Caco-2 (cell line): Measurements from ENCODE around the gene PDGFC. TPM values are rescaled to one million over a fixed set of nuclear protein-coding genes. Genes with fewer than 3 reads are reported as not detected.

Source experiments
- BruUV-seq: library from RNA; stranded (reverse); fragments of 400-500 nt; replicated peaks from 2 replicates; lab custom pipeline; 2021; lab: Mats Ljungman, UMichigan
- CTCF ChIA-PET: fragments of 300-600 bp; sonication (Branson Sonifier 250); formaldehyde crosslinking; loops from one replicate; lab custom pipeline; 2022; ENCODE audit warnings: antibody characterized with exemption; lab: Charles Lee
- POLR2A ChIA-PET: fragments of 300-600 bp; sonication (Branson Sonifier 250); formaldehyde crosslinking; loops from one replicate; lab custom pipeline; 2022; ENCODE audit warnings: antibody characterized with exemption; lab: Charles Lee
- DNase-seq, 2 experiments: peaks; one replicate each; pipeline versions ENCODE4 v3.0.0 to v3.0.0-alpha.2; 2020 to 2022
- H3K27me3 ChIP-seq: replicated peaks from 2 replicates; pipeline ENCODE4 v1.6.0; 2011; ENCODE audit warnings: low read length; ENCODE audit not compliant: control insufficient read depth, insufficient read depth
- H3K36me3 ChIP-seq: 2 replicates; pipeline ENCODE4 v1.5.1; 2011; ENCODE audit warnings: low read length; ENCODE audit not compliant: control insufficient read depth, insufficient read depth
- H3K4me1 ChIP-seq: fragments of 250-450 bp; sonication (Bioruptor Pico); 2 replicates; pipeline ENCODE4 v1.5.1; 2020; ENCODE audit warnings: mild to moderate bottlenecking
- H3K4me3 ChIP-seq: 2 replicates; pipeline ENCODE4 v1.5.1; 2011; ENCODE audit warnings: low read depth, mild to moderate bottlenecking, control low read depth, low read length
- H3K9me3 ChIP-seq: fragments of 250-450 bp; sonication (Bioruptor Pico); 2 replicates; pipeline ENCODE4 v1.5.1; 2020; ENCODE audit warnings: mild to moderate bottlenecking, moderate library complexity
- H3K27ac Mint-ChIP-seq: one replicate; pipeline ENCODE4 v1.8.0; 2022; ENCODE audit warnings: mixed read lengths; ENCODE audit not compliant: unreplicated experiment
- H3K27me3 Mint-ChIP-seq: one replicate; pipeline ENCODE4 v1.8.0; 2022; ENCODE audit warnings: mixed read lengths; ENCODE audit not compliant: insufficient read depth, unreplicated experiment
- H3K36me3 Mint-ChIP-seq: one replicate; pipeline ENCODE4 v1.8.0; 2022; ENCODE audit warnings: mild to moderate bottlenecking, mixed read lengths; ENCODE audit not compliant: insufficient read depth, unreplicated experiment
- H3K4me1 Mint-ChIP-seq: one replicate; pipeline ENCODE4 v1.8.0; 2022; ENCODE audit warnings: low read depth, mixed read lengths; ENCODE audit not compliant: unreplicated experiment
- H3K4me3 Mint-ChIP-seq: one replicate; pipeline ENCODE4 v1.8.0; 2022; ENCODE audit warnings: mild to moderate bottlenecking, moderate library complexity, mixed read lengths; ENCODE audit not compliant: unreplicated experiment
- H3K9me3 Mint-ChIP-seq: one replicate; pipeline ENCODE4 v1.8.0; 2022; ENCODE audit warnings: mixed read lengths; ENCODE audit not compliant: unreplicated experiment
- intact Hi-C: fragments of 100-400 bp; cut with micrococcal nuclease; formaldehyde crosslinking; loops from one replicate; pipeline ENCODE4 v1.10.0; 2022; ENCODE audit not compliant: unreplicated experiment
- total RNA-seq: library from RNA; stranded (reverse); gene quantifications from 2 replicates; pipeline ENCODE4 v1.2.3, GENCODE V29; 2022
- TF ChIP-seq, protein P1 (sequence below), 2 experiments: fragments of 200-600 bp in 1 of 2; IDR thresholded peaks; 1 replicate in 1 of 2; 2 replicates in 1 of 2; pipeline versions ENCODE4 v1.5.1 to v1.8.0; 2011 to 2022; ENCODE audit warnings: antibody characterized with exemption in 1 of 2, control low read depth in 1 of 2, inconsistent platforms in 1 of 2, low read depth in 1 of 2, low read length in 1 of 2, mild to moderate bottlenecking in 1 of 2, moderate library complexity in 1 of 2; ENCODE audit not compliant: insufficient read depth in 1 of 2, severe bottlenecking in 1 of 2, unreplicated experiment in 1 of 2

Gene PDGFC
- total RNA-seq, 1 experiment from 2014 or later, result 9.5 TPM

DNA sequence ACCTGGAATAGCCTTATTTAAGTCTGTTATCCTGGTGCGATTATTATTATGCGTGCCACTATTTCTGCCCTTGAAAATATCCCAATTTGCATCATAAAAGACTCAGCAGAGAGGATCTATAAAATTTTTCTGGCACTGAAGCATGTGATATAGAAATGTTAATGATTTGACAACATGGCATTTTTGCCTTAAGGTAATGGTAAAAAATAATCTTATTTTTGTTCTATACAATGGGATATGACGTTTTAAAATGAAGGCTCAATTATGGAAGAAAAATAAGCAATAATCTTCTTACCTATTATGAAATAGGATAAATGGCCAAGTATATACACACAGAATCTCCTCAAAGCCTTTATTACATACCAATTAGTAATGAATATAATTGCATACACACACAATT lies 113.5 kb downstream of the PDGFC start:
- Histone ChIP-seq H3K36me3 (no peaks in the 10 kb centered on the region), H3K4me1 (no peaks in the 10 kb centered on the region), H3K27me3 (no peaks in the 10 kb centered on the region), H3K4me3 (no peak overlapping the region), H3K9me3 (no peaks in the 10 kb centered on the region)
- no peaks in the 10 kb centered on the region for H3K9me3 Mint-ChIP-seq
- POLR2A ChIA-PET, result no interaction called here
- intact Hi-C loops, result loop anchor here (10.0 kb wide), 1 partner anchor 187 kb away; no protein-coding TSS in a partner anchor
- DNase-seq, result no peak
- H3K4me3 Mint-ChIP-seq, result no peak overlapping the region
- CTCF ChIA-PET, result no interaction called here
- no peak overlapping the region for H3K27ac Mint-ChIP-seq
- no TSS peak for BruUV-seq
- TF ChIP-seq, protein P1, sequence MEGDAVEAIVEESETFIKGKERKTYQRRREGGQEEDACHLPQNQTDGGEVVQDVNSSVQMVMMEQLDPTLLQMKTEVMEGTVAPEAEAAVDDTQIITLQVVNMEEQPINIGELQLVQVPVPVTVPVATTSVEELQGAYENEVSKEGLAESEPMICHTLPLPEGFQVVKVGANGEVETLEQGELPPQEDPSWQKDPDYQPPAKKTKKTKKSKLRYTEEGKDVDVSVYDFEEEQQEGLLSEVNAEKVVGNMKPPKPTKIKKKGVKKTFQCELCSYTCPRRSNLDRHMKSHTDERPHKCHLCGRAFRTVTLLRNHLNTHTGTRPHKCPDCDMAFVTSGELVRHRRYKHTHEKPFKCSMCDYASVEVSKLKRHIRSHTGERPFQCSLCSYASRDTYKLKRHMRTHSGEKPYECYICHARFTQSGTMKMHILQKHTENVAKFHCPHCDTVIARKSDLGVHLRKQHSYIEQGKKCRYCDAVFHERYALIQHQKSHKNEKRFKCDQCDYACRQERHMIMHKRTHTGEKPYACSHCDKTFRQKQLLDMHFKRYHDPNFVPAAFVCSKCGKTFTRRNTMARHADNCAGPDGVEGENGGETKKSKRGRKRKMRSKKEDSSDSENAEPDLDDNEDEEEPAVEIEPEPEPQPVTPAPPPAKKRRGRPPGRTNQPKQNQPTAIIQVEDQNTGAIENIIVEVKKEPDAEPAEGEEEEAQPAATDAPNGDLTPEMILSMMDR (IDR thresholded peaks at IDR 0.05; ENCODE audit: insufficient read depth in 1 of 2, low read depth in 1 of 2, low read length in 1 of 2, severe bottlenecking in 1 of 2, unreplicated experiment in 1 of 2), result no peak
- H3K36me3 Mint-ChIP-seq, result no peaks in the 10 kb centered on the region
- H3K4me1 Mint-ChIP-seq, result no peaks in the 10 kb centered on the region
- no peaks in the 10 kb centered on the region for H3K27me3 Mint-ChIP-seq

DNA sequence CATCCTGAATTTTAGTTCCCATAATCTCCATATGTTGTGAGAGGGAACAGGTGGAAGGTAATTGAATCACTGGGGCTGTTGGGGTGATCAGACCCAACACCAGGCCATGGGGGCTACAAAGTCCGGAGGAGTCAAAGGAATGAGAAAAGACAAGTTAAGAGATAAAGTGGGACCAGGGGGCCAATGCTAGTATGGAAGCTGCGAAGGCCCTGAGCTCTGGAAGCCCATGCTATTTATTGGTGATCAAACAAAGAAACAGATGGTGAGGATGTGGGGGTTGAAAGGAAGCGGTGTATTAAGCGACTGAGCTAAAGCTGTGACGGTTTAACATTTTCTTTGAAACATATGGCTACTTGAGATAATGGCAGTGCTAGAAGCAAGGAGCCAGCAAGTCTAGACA lies 132.8 kb downstream of the PDGFC start:
- H3K4me3 ChIP-seq, result no peak overlapping the region
- Mint-ChIP-seq H3K27ac (no peak overlapping the region), H3K4me3 (no peak overlapping the region), H3K4me1 (no peaks in the 10 kb centered on the region), H3K36me3 (no peaks in the 10 kb centered on the region), H3K9me3 (peaks cover 31% of the 10 kb centered on the region), H3K27me3 (no peaks in the 10 kb centered on the region)
- BruUV-seq, result no TSS peak
- H3K27me3 ChIP-seq, result no peaks in the 10 kb centered on the region
- TF ChIP-seq, protein P1 (IDR thresholded peaks at IDR 0.05; ENCODE audit: insufficient read depth in 1 of 2, low read depth in 1 of 2, low read length in 1 of 2, severe bottlenecking in 1 of 2, unreplicated experiment in 1 of 2), result no peak
- 0 out of 2 replicates have a peak, but pooled peaks cover 5% of the 10 kb centered on the region for H3K9me3 ChIP-seq
- ChIA-PET CTCF (no interaction called here), POLR2A (no interaction called here)
- intact Hi-C loops, result no loop called here
- no peaks in the 10 kb centered on the region for H3K4me1 ChIP-seq
- H3K36me3 ChIP-seq, result no peaks in the 10 kb centered on the region
- no peak for DNase-seq

DNA sequence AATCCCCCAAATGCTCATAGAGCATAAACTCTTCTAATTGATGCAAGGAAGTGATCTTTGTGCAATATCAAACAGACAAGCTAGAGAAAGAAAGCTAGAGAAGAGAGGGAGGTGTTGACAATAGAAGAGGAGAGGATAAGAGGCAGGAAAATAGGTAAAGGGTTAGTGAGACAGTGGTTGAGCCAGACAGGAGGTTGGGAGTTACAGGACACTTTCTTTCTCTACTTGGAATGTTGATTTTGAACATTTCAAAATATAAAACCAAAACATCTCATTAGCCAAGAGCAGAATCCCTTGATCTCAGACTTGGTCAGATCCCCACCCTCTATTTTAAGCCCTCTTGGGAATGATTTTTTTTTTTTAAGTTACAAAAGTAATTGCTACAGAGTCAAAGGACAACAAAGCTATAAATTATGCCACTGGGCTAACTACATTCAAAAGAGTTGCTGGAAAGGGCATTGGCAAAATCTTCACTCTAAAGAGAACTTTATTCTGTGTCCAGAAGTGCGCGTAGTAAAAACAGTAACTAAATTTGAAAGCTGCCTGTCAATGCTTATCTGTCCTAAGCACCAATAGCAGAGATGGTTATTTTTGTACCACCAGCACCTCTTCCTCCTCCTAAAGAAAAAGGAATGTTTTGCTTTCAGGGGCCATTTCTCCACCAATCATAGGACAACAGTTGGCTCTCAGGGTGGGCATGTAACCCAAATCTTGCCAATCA lies 133.8 kb downstream of the PDGFC start:
- Mint-ChIP-seq H3K9me3 (peaks cover 28% of the 10 kb centered on the region), H3K4me1 (no peaks in the 10 kb centered on the region), H3K27ac (no peak overlapping the region), H3K36me3 (no peaks in the 10 kb centered on the region), H3K27me3 (no peaks in the 10 kb centered on the region), H3K4me3 (no peak overlapping the region)
- H3K9me3 ChIP-seq, result 0 out of 2 replicates have a peak, but pooled peaks cover 5% of the 10 kb centered on the region
- no peaks in the 10 kb centered on the region for H3K36me3 ChIP-seq
- H3K27me3 ChIP-seq, result no peaks in the 10 kb centered on the region
- no peaks in the 10 kb centered on the region for H3K4me1 ChIP-seq
- CTCF ChIA-PET, result no interaction called here
- H3K4me3 ChIP-seq, result no peak overlapping the region
- no peak for DNase-seq
- intact Hi-C loops, result no loop called here
- TF ChIP-seq, protein P1 (IDR thresholded peaks at IDR 0.05; ENCODE audit: insufficient read depth in 1 of 2, low read depth in 1 of 2, low read length in 1 of 2, severe bottlenecking in 1 of 2, unreplicated experiment in 1 of 2), result no peak
- BruUV-seq, result no TSS peak
- POLR2A ChIA-PET, result no interaction called here
